ENCODE measurements around the gene HRAS. TPM values are rescaled to one million over a fixed set of nuclear protein-coding genes. Genes with fewer than 3 reads are reported as not detected.

The HRAS gene
- total and polyA plus RNA-seq, 10 of the 15 experiments (the other 5 are each of a cell fraction or from before 2014, with no cell fraction given) = 2.8 to 72.4 (median 31.7) TPM

DNA sequence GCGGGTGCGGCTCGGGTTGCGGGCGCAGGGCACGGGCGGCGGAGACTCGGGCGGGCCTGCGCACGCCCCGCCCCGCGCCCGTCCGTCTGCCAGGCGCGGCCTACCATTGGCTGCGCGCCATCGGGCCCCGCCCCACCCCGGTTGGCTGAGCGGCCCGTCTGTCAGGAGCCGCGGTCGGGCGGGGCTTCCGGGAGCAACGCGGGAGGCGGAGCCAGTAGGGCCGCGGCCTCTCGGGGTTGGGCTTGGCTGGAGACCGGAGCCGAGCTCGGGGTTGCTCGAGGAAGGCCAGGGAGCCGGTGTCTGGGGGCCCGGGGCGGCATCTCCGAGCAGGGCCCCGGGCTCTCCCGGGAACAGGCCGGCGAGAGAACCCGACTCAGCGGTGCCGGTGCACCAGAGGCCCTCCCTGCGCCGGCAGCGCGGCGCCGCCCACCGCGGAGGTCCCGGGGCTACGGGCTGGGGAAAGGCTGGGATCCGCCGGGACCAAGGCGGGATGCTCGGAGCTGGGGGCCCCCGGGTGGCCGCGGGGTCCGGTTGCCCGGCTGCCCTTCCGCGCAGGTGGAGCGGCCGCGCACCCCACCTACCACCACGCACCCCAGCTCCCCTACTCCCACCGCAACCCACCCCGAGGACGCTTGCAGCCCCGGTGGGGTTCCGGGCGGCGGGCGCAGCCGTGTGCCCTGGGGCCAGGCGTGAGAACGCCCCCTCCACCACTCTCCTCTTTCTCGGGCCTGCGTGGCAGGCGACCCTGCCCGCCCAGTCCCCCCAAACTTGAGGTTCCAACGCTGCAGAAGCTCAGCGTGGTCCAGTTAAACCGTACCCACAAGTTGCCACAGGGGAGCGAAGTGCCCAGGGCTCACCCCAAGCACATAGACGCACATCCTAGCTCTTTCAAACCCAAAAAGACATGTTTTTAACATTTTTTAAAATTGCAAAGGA lies at the start of gene HRAS (continued):
- TF ChIP-seq, protein P1, sequence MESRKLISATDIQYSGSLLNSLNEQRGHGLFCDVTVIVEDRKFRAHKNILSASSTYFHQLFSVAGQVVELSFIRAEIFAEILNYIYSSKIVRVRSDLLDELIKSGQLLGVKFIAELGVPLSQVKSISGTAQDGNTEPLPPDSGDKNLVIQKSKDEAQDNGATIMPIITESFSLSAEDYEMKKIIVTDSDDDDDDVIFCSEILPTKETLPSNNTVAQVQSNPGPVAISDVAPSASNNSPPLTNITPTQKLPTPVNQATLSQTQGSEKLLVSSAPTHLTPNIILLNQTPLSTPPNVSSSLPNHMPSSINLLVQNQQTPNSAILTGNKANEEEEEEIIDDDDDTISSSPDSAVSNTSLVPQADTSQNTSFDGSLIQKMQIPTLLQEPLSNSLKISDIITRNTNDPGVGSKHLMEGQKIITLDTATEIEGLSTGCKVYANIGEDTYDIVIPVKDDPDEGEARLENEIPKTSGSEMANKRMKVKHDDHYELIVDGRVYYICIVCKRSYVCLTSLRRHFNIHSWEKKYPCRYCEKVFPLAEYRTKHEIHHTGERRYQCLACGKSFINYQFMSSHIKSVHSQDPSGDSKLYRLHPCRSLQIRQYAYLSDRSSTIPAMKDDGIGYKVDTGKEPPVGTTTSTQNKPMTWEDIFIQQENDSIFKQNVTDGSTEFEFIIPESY (IDR thresholded peaks at IDR 0.05) = no peak
- TF ChIP-seq, protein P2, sequence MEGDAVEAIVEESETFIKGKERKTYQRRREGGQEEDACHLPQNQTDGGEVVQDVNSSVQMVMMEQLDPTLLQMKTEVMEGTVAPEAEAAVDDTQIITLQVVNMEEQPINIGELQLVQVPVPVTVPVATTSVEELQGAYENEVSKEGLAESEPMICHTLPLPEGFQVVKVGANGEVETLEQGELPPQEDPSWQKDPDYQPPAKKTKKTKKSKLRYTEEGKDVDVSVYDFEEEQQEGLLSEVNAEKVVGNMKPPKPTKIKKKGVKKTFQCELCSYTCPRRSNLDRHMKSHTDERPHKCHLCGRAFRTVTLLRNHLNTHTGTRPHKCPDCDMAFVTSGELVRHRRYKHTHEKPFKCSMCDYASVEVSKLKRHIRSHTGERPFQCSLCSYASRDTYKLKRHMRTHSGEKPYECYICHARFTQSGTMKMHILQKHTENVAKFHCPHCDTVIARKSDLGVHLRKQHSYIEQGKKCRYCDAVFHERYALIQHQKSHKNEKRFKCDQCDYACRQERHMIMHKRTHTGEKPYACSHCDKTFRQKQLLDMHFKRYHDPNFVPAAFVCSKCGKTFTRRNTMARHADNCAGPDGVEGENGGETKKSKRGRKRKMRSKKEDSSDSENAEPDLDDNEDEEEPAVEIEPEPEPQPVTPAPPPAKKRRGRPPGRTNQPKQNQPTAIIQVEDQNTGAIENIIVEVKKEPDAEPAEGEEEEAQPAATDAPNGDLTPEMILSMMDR (IDR thresholded peaks at IDR 0.05 in 2 of 3, conservative IDR thresholded peaks at IDR 0.05 in 1 of 3; ENCODE audit: control insufficient read depth in 2 of 3, extremely low read depth in 1 of 3, insufficient read depth in 1 of 3, low read depth in 3 of 3, low read length in 3 of 3) = no peak
- no peak for TF ChIP-seq EED (IDR thresholded peaks at IDR 0.05; ENCODE audit: low read depth)
- TF ChIP-seq ZBED1 (IDR thresholded peaks at IDR 0.05; ENCODE audit: borderline replicate concordance) = no peak
- TF ChIP-seq NFXL1 (IDR thresholded peaks at IDR 0.05; ENCODE audit: borderline replicate concordance) = no peak
- no peak for TF ChIP-seq ZNF274 (IDR thresholded peaks at IDR 0.05; ENCODE audit: insufficient read depth, insufficient read length)
- peak; percentile 93; the same call in 1 of the 2 replicates for TF ChIP-seq LARP7 (IDR thresholded peaks at IDR 0.05)
- TF ChIP-seq RUNX3 (IDR thresholded peaks at IDR 0.05; ENCODE audit: low read length) = peak; percentile 73
- no peak for TF ChIP-seq SPI1 (IDR thresholded peaks at IDR 0.05; ENCODE audit: borderline replicate concordance, insufficient read depth, low read depth, low read length)
- TF ChIP-seq, protein P3, sequence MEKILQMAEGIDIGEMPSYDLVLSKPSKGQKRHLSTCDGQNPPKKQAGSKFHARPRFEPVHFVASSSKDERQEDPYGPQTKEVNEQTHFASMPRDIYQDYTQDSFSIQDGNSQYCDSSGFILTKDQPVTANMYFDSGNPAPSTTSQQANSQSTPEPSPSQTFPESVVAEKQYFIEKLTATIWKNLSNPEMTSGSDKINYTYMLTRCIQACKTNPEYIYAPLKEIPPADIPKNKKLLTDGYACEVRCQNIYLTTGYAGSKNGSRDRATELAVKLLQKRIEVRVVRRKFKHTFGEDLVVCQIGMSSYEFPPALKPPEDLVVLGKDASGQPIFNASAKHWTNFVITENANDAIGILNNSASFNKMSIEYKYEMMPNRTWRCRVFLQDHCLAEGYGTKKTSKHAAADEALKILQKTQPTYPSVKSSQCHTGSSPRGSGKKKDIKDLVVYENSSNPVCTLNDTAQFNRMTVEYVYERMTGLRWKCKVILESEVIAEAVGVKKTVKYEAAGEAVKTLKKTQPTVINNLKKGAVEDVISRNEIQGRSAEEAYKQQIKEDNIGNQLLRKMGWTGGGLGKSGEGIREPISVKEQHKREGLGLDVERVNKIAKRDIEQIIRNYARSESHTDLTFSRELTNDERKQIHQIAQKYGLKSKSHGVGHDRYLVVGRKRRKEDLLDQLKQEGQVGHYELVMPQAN (conservative IDR thresholded peaks at IDR 0.05) = peak; percentile 71
- peak; percentile 94 for TF ChIP-seq NFYB (IDR thresholded peaks at IDR 0.05; ENCODE audit: insufficient read depth, low read depth, low read length)
- no peak; the same call in 1 of the 2 replicates for TF ChIP-seq SMARCA5 (IDR thresholded peaks at IDR 0.05)
- TF ChIP-seq CREB1 (IDR thresholded peaks at IDR 0.05; ENCODE audit: low read depth) = peak; percentile 56; the same call in 1 of the 2 replicates
- no peak for TF ChIP-seq TARDBP (IDR thresholded peaks at IDR 0.05; ENCODE audit: borderline replicate concordance)
- TF ChIP-seq EGR1 (IDR thresholded peaks at IDR 0.05; ENCODE audit: borderline replicate concordance in 1 of 2, low read depth in 2 of 2, low read length in 2 of 2) = no peak
- TF ChIP-seq, protein P4, sequence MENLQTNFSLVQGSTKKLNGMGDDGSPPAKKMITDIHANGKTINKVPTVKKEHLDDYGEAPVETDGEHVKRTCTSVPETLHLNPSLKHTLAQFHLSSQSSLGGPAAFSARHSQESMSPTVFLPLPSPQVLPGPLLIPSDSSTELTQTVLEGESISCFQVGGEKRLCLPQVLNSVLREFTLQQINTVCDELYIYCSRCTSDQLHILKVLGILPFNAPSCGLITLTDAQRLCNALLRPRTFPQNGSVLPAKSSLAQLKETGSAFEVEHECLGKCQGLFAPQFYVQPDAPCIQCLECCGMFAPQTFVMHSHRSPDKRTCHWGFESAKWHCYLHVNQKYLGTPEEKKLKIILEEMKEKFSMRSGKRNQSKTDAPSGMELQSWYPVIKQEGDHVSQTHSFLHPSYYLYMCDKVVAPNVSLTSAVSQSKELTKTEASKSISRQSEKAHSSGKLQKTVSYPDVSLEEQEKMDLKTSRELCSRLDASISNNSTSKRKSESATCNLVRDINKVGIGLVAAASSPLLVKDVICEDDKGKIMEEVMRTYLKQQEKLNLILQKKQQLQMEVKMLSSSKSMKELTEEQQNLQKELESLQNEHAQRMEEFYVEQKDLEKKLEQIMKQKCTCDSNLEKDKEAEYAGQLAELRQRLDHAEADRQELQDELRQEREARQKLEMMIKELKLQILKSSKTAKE (IDR thresholded peaks at IDR 0.05; ENCODE audit: low read depth, poor library complexity, severe bottlenecking) = no peak
- TF ChIP-seq MXI1 (IDR thresholded peaks at IDR 0.05; ENCODE audit: low read depth, low read length) = 0 out of 2 replicates have a peak, but pooled peaks have one; percentile 24
